Ishikawa (cell line): ENCODE results near the gene ITGA8.

ENCODE experiments used
- CEBPB ChIP-seq: IDR thresholded peaks from 2 replicates; pipeline ENCODE4 v1.6.1; 2012
- CREB1 ChIP-seq: IDR thresholded peaks from 2 replicates; pipeline ENCODE4 v1.6.1; 2012; ENCODE audit warnings: low read depth
- EGR1 ChIP-seq: IDR thresholded peaks from 2 replicates; pipeline ENCODE4 v1.6.1; 2012
- EP300 ChIP-seq: IDR thresholded peaks from 2 replicates; pipeline ENCODE4 v1.6.1; 2012; ENCODE audit warnings: borderline replicate concordance
- FOXM1 ChIP-seq: IDR thresholded peaks from 2 replicates; pipeline ENCODE4 v1.6.1; 2012; ENCODE audit warnings: low read depth, borderline replicate concordance
- MAX ChIP-seq: IDR thresholded peaks from 2 replicates; pipeline ENCODE4 v1.6.1; 2012
- NFIC ChIP-seq: IDR thresholded peaks from 2 replicates; pipeline ENCODE4 v1.6.1; 2012
- RAD21 ChIP-seq: IDR thresholded peaks from 2 replicates; pipeline ENCODE4 v1.6.1; 2012; ENCODE audit warnings: low read depth
- REST ChIP-seq: IDR thresholded peaks from 2 replicates; pipeline ENCODE4 v1.6.1; 2012; ENCODE audit warnings: low read depth, mild to moderate bottlenecking
- TAF1 ChIP-seq: IDR thresholded peaks from 2 replicates; pipeline ENCODE4 v1.6.1; 2012; ENCODE audit warnings: low read depth, mild to moderate bottlenecking
- TCF12 ChIP-seq: IDR thresholded peaks from 2 replicates; pipeline ENCODE4 v1.6.1; 2012; ENCODE audit warnings: low read depth
- TEAD4 ChIP-seq: IDR thresholded peaks from 2 replicates; pipeline ENCODE4 v1.6.1; 2012
- USF1 ChIP-seq: IDR thresholded peaks from 2 replicates; pipeline ENCODE4 v1.6.1; 2012
- YY1 ChIP-seq: IDR thresholded peaks from 2 replicates; pipeline ENCODE4 v1.6.1; 2012; ENCODE audit warnings: low read depth
- ZBTB7A ChIP-seq: IDR thresholded peaks from 2 replicates; pipeline ENCODE4 v1.6.1; 2012; ENCODE audit warnings: low read depth

ITGA8 gene

DNA sequence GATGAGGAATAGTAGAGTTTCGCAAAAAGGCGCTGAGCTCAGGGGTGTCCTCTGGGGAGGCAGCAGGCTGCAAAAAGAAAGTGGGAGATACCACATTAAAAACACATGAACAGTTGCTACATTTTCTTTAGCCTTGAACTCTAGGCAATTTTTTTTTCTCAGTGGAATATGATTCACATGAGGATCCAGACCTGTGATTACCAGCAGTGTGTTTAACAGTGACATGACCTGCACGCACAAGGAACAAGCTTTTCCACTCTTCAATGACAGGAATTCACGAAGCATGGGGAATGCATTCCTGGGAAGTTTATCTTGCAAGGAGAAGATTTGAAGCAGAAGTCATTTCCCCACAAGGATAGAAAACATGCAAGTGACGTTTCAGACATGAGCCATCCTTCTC, 161.6 kb downstream of the ITGA8 start:
- TF ChIP-seq USF1 (no peak), YY1 (no peak), TEAD4 (no peak), EP300 (no peak), MAX (no peak), TAF1 (no peak), ZBTB7A (no peak), NFIC (no peak), TCF12 (no peak), FOXM1 (no peak), CEBPB (no peak), EGR1 (no peak), CREB1 (no peak), RAD21 (no peak), REST (no peak)

GRCh38 chr10:15550950-15551349, 168.8 kb downstream of the ITGA8 start:
- no peak for TF ChIP-seq EP300
- TF ChIP-seq TAF1, result no peak

DNA sequence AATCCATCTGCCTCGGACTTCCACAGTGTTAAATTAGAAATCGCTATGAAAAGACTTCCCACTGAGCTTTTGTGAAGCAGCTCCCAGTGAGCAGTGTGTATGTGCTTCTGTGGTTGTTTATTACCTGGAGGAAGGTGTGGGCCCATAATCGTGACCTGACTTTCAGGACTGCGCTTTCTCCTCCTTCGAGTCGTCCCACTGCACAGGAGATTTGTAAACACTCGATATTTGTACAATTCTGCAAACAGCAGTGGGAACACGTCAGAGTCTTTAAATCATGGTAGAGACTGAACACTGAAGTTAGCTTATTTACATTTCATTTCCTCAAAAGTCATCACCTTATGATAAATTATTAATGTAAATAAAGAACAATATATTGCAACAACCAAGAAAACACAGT, 171.4 kb downstream of the ITGA8 start:
- no peak for TF ChIP-seq ZBTB7A

- TF ChIP-seq EP300, result no peak
- no peak for TF ChIP-seq TAF1
- TF ChIP-seq TCF12, result no peak
- no peak for TF ChIP-seq USF1
- no peak for TF ChIP-seq MAX
- TF ChIP-seq ZBTB7A, result no peak
- TF ChIP-seq FOXM1, result no peak
- no peak for TF ChIP-seq NFIC
- TF ChIP-seq CREB1, result no peak
- no peak for TF ChIP-seq CEBPB
- no peak for TF ChIP-seq REST
- TF ChIP-seq TEAD4, result no peak
- TF ChIP-seq EGR1, result no peak
- TF ChIP-seq RAD21, result no peak
- TF ChIP-seq YY1, result no peak
These were observed 173.1 kb downstream of the ITGA8 start for GRCh38 chr10:15546606-15547005.

GRCh38 chr10:15545884-15546283, 173.8 kb downstream of the ITGA8 start:
- TF ChIP-seq EGR1 (no peak), ZBTB7A (no peak), REST (no peak), FOXM1 (no peak), TEAD4 (no peak), YY1 (no peak), CEBPB (no peak), NFIC (no peak), RAD21 (no peak), EP300 (no peak), MAX (no peak), TCF12 (no peak), USF1 (no peak)
